GM18517 (cell line): ENCODE data around the gene OTOR.

Experiments
- ATAC-seq: cut with Tn5 transposase; IDR thresholded peaks from one replicate; pipeline ENCODE4 v1.9.1; 2021; ENCODE audit warnings: mild to moderate bottlenecking, moderate library complexity; ENCODE audit not compliant: unreplicated experiment

OTOR gene

GRCh38 chr20:16747291-16747811 lies 807 bp upstream of the OTOR start:
- no peak for ATAC-seq

DNA sequence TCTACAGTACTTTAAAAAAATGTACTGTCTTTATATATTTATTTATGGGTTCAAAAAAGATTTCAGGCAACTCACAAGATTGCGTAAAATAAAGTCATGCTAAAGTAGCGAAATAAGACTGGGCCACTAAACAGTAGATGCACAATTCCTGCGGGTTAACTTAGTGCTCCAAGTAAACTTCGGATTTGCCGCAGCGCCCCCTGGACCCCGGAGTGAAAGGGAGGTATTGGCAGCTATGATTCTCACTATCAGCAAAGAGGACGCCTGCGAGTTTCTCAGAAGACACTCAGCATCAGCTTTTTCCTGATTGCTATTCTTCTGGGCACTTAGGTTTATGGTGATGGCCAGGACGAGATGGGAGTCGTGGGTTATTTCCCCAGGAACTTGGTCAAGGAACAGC lies 1.4 kb downstream of the OTOR start:
- no peak for ATAC-seq

DNA sequence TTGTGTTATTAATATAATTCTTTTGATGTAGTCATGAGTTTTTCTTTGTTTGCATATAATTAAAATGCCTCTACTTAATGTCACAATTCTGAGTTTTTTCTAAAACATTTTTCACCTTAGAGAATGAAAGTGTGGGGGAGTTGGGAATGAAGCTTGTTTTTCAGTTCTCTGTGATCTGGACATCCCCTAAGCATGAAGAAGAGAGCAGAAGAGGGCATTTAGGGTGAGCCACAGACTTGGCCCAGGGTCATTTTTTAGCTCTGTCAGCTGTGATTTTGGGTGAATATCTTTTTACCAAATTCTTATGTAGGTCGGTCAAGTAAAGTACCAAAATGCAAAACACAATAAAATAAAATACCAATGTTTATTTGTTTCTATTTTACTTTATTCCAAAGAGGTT lies 3.9 kb downstream of the OTOR start:
- ATAC-seq, result no peak

DNA sequence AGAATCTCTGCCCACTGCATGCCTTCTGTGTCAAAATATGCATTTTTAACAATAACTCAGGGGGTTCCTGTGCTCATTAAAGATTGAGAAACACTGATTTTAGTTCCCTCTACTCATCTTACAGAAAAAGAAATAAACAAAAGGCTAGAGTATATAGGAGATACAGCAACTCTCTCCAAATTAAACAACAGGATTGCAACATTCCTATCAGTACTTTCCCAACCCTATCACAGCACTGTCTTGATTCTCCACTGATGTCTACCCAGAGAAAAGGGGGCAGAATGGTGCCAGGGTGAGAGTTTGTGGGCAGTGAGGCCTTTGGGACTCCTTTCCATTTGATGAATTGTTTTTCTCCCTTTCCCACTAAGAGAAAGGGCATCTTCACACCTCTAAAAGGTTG lies 4.7 kb downstream of the OTOR start:
- no peak for ATAC-seq

DNA sequence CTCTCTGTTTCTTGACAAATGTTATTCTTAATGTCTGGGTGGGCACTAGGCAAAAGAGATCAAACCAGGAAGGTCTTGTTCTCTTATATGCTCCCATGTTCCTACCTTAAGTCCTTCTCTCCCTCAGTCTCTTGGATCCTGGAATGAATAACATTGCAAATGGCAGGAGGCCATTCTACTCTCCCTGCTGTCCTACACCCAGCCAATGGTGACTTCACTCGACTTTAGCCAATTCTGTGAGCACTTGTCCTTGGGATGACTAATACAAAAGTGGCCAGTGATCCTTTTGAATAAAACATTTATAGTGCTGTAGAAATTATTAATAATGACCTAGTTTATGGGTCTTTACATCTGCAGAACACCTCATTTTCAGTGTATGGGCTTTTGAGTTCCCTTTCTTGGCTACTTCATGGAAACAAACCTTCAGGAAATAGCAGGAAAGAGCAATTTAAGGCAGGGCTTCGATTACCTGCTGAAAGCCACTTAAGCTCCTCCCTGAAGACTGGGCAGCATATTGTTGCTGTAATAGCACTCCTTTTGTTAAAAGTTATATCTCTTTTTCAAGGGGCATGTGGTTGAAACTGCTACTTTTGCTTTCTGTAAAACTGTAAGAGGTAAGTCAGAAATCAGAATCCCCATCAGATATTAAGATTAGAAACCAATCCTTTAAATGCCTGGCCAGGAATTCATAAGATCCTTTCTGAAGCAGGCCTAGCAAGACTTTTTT lies 10.5 kb downstream of the OTOR start:
- no peak for ATAC-seq

- ATAC-seq, result no peak
These were observed 11.0 kb downstream of the OTOR start for GRCh38 chr20:16759181-16759563.

DNA sequence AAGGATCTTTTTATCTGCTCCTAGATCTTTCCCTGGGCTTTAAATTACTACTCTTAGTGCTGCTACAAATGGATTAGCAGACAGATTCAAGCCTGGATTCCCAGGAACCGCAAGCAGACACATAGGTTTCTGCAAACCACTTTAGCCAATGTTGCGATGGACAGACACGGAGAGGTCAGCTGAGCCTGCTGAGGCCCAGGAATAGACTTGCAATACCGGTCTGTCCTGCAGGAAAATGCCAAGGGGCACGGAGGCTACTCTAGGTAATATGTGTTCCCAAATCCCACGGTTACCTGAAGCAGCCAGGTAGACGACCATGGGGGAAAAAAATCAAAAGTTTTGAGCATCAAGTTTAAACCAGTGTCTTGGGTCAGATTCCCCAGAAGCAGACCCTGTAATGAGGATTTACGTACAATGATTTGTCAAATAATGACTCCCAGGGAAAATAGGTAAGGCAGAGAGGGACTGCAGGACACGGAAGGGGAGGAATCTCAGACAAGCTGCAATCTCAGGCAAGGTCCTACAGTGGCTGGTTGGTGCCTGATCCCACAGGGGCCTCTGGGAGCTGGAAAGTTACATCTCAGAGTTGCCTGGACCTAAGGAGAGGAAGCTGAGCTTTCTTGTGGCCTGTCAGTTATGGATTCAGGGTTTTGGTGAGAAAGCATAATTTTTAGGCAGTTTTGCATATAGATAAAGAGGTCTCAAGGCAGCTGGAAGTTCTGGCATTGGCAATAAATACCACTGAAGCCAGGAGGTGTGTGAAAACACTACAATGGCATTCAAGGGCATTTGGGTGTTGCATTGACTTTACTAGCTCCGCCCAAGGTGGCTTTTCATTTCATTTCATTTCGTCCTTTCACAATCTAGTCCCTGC lies 12.5 kb downstream of the OTOR start:
- no peak for ATAC-seq

DNA sequence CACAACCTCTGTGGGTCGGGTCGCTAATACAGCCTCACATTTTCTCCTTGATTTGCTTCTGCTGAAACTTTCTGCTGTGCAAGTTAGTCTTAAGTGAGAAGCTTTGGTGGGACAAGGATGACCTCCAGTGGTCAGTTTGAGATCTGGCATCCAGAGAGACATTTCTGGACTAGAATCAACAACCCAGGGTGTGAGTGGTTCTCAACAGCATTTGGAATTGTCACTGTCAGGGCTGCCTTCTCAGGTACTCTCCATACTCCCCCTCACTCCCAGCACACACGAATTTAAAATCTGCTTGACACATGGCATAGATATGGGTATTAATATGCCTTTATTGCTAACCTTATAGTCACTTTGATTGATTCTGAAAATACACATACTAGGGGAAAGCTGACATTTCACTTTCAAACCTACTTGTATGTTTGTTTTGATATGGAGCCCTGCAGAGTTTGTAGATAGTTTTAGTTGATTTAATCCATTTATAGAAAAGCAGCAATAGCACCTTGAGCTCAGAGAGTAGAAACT lies 13.2 kb downstream of the OTOR start:
- peak; percentile 65 for ATAC-seq

GRCh38 chr20:16764560-16764959 lies 16.4 kb downstream of the OTOR start:
- ATAC-seq, result no peak

- ATAC-seq, result no peak
These were observed 23.1 kb downstream of the OTOR start for GRCh38 chr20:16771213-16771612.

- no peak for ATAC-seq
These were observed 27.8 kb downstream of the OTOR start for GRCh38 chr20:16775961-16776360.

- ATAC-seq, result no peak
These were observed 29.0 kb downstream of the OTOR start for GRCh38 chr20:16777126-16777525.

DNA sequence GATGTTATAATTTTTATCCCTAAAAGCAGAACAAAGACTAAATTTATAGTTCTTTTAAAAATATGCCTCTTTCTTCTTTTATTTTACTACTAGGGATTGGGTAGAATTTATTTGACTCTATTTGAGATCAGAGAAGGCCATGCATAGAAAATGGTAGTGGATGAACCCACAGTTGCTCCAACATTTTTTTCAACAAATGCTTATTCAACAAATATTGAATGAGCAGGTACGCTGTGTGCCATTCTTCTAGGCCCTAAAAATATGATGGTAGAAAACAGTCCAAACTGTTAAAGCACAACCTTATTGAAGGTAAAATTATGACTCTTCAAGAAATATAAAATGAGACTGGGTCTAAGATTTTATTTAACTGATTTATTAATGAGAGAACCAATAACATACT lies 30.0 kb downstream of the OTOR start:
- ATAC-seq, result no peak

GRCh38 chr20:16781496-16781895 lies 33.3 kb downstream of the OTOR start:
- no peak for ATAC-seq

DNA sequence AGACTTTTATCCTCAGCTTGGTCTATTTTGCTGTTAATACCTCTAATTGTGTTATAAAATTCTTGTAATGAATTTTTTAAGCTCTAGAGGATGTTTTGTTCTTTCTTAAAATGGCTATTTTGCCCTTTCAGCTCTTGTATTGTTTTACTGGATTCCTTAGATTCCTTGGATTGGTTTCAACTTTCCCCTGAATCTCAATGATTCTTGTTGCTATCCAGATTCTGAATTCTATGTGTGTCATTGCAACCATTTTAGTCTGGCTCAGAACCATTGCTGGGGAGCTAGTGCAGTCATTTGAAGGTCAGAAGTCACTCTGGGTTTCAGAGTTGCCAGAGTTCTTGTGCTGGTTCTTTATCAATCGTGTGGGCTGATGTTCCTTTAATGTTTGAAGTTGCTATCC lies 37.1 kb downstream of the OTOR start:
- no peak for ATAC-seq
